ENCODE data around the gene GFRA1.

The GFRA1 gene

GRCh38 chr10:116099023-116099420 is 174.0 kb downstream of the GFRA1 start:
- DNase-seq (ENCODE audit: low spot score), result no peak

GRCh38 chr10:116098411-116099022 is 174.5 kb downstream of the GFRA1 start:
- DNase-seq (ENCODE audit: low spot score), result no peak

- no peak for DNase-seq (ENCODE audit: low spot score)
Measured at GRCh38 chr10:116097239-116097784, 175.7 kb downstream of the GFRA1 start.

- DNase-seq (ENCODE audit: low spot score), result no peak
Measured at GRCh38 chr10:116096526-116096925, 176.5 kb downstream of the GFRA1 start.

- no peak for DNase-seq (ENCODE audit: low spot score)
Measured at GRCh38 chr10:116094356-116094755, 178.7 kb downstream of the GFRA1 start.

- no peak for DNase-seq (ENCODE audit: low spot score)
Measured at GRCh38 chr10:116093031-116093430, 180.0 kb downstream of the GFRA1 start.

GRCh38 chr10:116088985-116089384 is 184.0 kb downstream of the GFRA1 start:
- DNase-seq (ENCODE audit: low spot score), result no peak

- DNase-seq (ENCODE audit: low spot score), result no peak
Measured at GRCh38 chr10:116085323-116085722, 187.7 kb downstream of the GFRA1 start.

GRCh38 chr10:116084161-116084560 is 188.8 kb downstream of the GFRA1 start:
- no peak for DNase-seq (ENCODE audit: low spot score)

GRCh38 chr10:116083226-116083762 is 189.7 kb downstream of the GFRA1 start:
- DNase-seq (ENCODE audit: low spot score), result no peak

GRCh38 chr10:116082762-116083161 is 190.2 kb downstream of the GFRA1 start:
- no peak for DNase-seq (ENCODE audit: low spot score)

GRCh38 chr10:116082206-116082605 is 190.8 kb downstream of the GFRA1 start:
- DNase-seq (ENCODE audit: low spot score), result no peak

- no peak for DNase-seq (ENCODE audit: low spot score)
Measured at GRCh38 chr10:116080553-116080952, 192.5 kb downstream of the GFRA1 start.

GRCh38 chr10:116079355-116079754 is 193.7 kb downstream of the GFRA1 start:
- DNase-seq (ENCODE audit: low spot score), result no peak

GRCh38 chr10:116076621-116077020 is 196.4 kb downstream of the GFRA1 start:
- DNase-seq (ENCODE audit: low spot score), result no peak

GRCh38 chr10:116073510-116073909 is 199.5 kb downstream of the GFRA1 start:
- no peak for DNase-seq (ENCODE audit: low spot score)

GRCh38 chr10:116073001-116073400 is 200.0 kb downstream of the GFRA1 start:
- DNase-seq (ENCODE audit: low spot score), result no peak

- DNase-seq (ENCODE audit: low spot score), result no peak
Measured at GRCh38 chr10:116071453-116072148, 201.4 kb downstream of the GFRA1 start.

- DNase-seq (ENCODE audit: low spot score), result no peak
Measured at GRCh38 chr10:116070743-116071320, 202.2 kb downstream of the GFRA1 start.

- no peak for DNase-seq (ENCODE audit: low spot score)
Measured at GRCh38 chr10:116069856-116070255, 203.2 kb downstream of the GFRA1 start.

- no peak for DNase-seq (ENCODE audit: low spot score)
Measured at GRCh38 chr10:116067825-116068224, 205.2 kb downstream of the GFRA1 start.

- DNase-seq (ENCODE audit: low spot score), result no peak
Measured at GRCh38 chr10:116063107-116063506, 209.9 kb downstream of the GFRA1 start.

GRCh38 chr10:116060864-116061263 is 212.1 kb downstream of the GFRA1 start:
- DNase-seq (ENCODE audit: low spot score), result no peak
